ENCODE data around the gene DDX31. TPM values are rescaled to one million over a fixed set of nuclear protein-coding genes. Genes with fewer than 3 reads are reported as not detected.

DDX31 gene
- total RNA-seq, 1 experiment from 2014 or later = 28.4 TPM

DNA sequence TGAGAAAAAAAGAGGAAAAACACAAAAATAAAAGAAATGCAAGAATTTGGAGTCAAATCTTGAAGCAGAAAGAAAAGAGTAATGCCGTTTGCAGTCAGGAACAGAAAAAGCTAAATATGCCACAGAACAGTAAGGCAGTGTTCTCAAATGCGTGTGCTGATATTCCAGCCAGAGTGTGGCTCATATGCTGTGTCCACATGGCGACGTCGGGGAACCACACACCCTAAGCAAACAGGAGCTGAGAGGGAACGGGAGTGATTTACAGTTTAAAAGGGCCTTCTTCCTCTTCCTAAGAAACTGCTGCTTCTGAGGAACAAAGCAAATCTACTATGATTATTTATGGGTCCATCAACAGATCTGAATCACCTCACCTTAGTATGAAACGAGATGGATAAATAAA is 42.7 kb downstream of the DDX31 start:
- Histone ChIP-seq H2BK5ac (ENCODE audit: insufficient read length, low read length) (no peak overlapping the region), H3K79me2 (ENCODE audit: insufficient read depth, low read length) (no peaks in the 10 kb centered on the region), H2BK120ac (ENCODE audit: low read depth, low read length, poor library complexity, severe bottlenecking) (no peak overlapping the region), H3K23ac (ENCODE audit: insufficient read length, low read depth, low read length) (no peak overlapping the region), H2AK5ac (ENCODE audit: insufficient read length, low read length) (no peak overlapping the region), H3K18ac (ENCODE audit: insufficient read length, low read depth, low read length) (no peak overlapping the region), H3K79me1 (ENCODE audit: insufficient read depth, low read depth, low read length, poor library complexity, severe bottlenecking) (no peaks in the 10 kb centered on the region), H3K9ac (ENCODE audit: extremely low read depth, insufficient read length, low read length) (no peak overlapping the region), H3K27ac (ENCODE audit: insufficient read length, low read depth, low read length) (no peak overlapping the region), H3K9me3 (ENCODE audit: control insufficient read depth, low read depth, low read length) (no peaks in the 10 kb centered on the region), H4K8ac (replicated peaks; ENCODE audit: insufficient read length, low read depth, low read length) (no peak overlapping the region), H3K4me1 (ENCODE audit: insufficient read depth, low read length) (no peaks in the 10 kb centered on the region), H2AFZ (ENCODE audit: low read length) (no peak overlapping the region), H3K23me2 (ENCODE audit: insufficient read length, low read depth, low read length, poor library complexity, severe bottlenecking) (no peaks in the 10 kb centered on the region), H4K91ac (ENCODE audit: insufficient read length, low read depth, low read length) (no peak overlapping the region), H2BK12ac (ENCODE audit: insufficient read length, low read depth, low read length) (no peak overlapping the region), H2BK20ac (ENCODE audit: low read depth, low read length, poor library complexity, severe bottlenecking) (no peak overlapping the region), H4K5ac (ENCODE audit: insufficient read length, low read depth, low read length) (no peak overlapping the region), H3K27me3 (ENCODE audit: insufficient read depth, low read length) (no peaks in the 10 kb centered on the region), H3K4me2 (ENCODE audit: insufficient read depth, insufficient read length, low read length) (no peak overlapping the region), H3K56ac (ENCODE audit: insufficient read length, low read depth, low read length) (no peak overlapping the region), H3T11ph (ENCODE audit: low read length) (no peak overlapping the region), H4K20me1 (ENCODE audit: control insufficient read depth, insufficient read depth, insufficient read length) (no peaks in the 10 kb centered on the region), H3K14ac (ENCODE audit: insufficient read depth, low read length) (no peak overlapping the region), H2BK15ac (ENCODE audit: low read depth, low read length) (no peak overlapping the region), H3K4ac (ENCODE audit: low read depth, low read length) (no peak overlapping the region)
- no CpG with 5 or more reads among the region's 7 CpGs for WGBS (ENCODE audit: extremely low coverage, insufficient read length, low lambda C conversion rate)
- Mint-ChIP-seq H3K27me3 (ENCODE audit: low read depth) (no peaks in the 10 kb centered on the region), H3K36me3 (ENCODE audit: insufficient read depth in 1 of 3, low read depth in 3 of 3) (peaks cover 18 to 73% (median 38%) of the 10 kb centered on the region in 3 experiments; a peak in 6 of 7 replicates), H3K4me3 (no peak overlapping the region), H3K4me1 (peaks cover 6 to 22% of the 10 kb centered on the region in 2 experiments), H3K9me3 (no peaks in the 10 kb centered on the region), H3K27ac (0 out of 7 replicates have a peak overlapping the region, but pooled peaks of 1 of the 3 experiments have one; percentile 48)
- TF ChIP-seq, protein P1, sequence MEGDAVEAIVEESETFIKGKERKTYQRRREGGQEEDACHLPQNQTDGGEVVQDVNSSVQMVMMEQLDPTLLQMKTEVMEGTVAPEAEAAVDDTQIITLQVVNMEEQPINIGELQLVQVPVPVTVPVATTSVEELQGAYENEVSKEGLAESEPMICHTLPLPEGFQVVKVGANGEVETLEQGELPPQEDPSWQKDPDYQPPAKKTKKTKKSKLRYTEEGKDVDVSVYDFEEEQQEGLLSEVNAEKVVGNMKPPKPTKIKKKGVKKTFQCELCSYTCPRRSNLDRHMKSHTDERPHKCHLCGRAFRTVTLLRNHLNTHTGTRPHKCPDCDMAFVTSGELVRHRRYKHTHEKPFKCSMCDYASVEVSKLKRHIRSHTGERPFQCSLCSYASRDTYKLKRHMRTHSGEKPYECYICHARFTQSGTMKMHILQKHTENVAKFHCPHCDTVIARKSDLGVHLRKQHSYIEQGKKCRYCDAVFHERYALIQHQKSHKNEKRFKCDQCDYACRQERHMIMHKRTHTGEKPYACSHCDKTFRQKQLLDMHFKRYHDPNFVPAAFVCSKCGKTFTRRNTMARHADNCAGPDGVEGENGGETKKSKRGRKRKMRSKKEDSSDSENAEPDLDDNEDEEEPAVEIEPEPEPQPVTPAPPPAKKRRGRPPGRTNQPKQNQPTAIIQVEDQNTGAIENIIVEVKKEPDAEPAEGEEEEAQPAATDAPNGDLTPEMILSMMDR (conservative IDR thresholded peaks at IDR 0.05) = no peak
- no peak for DNase-seq
